ENCODE results near the gene POLRMT.

DNA sequence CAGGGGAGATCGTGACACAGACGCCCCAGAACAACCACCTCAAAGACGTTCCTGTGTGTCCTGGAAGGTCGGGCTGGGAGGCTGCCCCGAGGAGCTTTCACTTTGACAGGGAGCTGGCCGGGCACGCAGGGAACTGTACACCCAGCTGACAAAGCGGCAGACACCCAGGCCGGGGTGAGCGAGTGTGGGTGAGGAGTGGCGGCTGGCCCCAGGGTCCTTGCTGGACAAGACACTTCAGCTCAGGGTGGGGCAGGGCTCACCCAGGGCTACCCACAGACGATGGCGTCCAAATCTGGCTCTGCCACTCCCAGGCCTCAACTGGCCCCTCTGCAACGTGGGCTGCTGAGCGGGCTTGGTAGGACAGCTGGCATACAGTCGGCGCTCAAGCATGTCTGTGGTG, 8.4 kb upstream of the POLRMT start:
- TF ChIP-seq ATF6 (CRISPR knock-in tag; IDR thresholded peaks at IDR 0.05) (no peak), NFYB (CRISPR knock-in tag; conservative IDR thresholded peaks at IDR 0.05; ENCODE audit: low read depth) (no peak), ELF4 (CRISPR knock-in tag; IDR thresholded peaks at IDR 0.05; ENCODE audit: low read depth) (no peak), ESRRA (CRISPR knock-in tag; IDR thresholded peaks at IDR 0.05; ENCODE audit: borderline replicate concordance) (no peak), IRF2 (CRISPR knock-in tag; IDR thresholded peaks at IDR 0.05; ENCODE audit: borderline replicate concordance, low read depth) (no peak), ZNF232 (CRISPR knock-in tag; IDR thresholded peaks at IDR 0.05) (no peak), MYBL2 (CRISPR knock-in tag; IDR thresholded peaks at IDR 0.05) (no peak), NR2C2 (CRISPR knock-in tag; IDR thresholded peaks at IDR 0.05) (no peak), SP1 (CRISPR knock-in tag; conservative IDR thresholded peaks at IDR 0.05) (no peak)
- TF ChIP-seq, protein P1, sequence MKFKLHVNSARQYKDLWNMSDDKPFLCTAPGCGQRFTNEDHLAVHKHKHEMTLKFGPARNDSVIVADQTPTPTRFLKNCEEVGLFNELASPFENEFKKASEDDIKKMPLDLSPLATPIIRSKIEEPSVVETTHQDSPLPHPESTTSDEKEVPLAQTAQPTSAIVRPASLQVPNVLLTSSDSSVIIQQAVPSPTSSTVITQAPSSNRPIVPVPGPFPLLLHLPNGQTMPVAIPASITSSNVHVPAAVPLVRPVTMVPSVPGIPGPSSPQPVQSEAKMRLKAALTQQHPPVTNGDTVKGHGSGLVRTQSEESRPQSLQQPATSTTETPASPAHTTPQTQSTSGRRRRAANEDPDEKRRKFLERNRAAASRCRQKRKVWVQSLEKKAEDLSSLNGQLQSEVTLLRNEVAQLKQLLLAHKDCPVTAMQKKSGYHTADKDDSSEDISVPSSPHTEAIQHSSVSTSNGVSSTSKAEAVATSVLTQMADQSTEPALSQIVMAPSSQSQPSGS (CRISPR knock-in tag; IDR thresholded peaks at IDR 0.05; ENCODE audit: borderline replicate concordance, low read depth), result no peak
- TF ChIP-seq, protein P2, sequence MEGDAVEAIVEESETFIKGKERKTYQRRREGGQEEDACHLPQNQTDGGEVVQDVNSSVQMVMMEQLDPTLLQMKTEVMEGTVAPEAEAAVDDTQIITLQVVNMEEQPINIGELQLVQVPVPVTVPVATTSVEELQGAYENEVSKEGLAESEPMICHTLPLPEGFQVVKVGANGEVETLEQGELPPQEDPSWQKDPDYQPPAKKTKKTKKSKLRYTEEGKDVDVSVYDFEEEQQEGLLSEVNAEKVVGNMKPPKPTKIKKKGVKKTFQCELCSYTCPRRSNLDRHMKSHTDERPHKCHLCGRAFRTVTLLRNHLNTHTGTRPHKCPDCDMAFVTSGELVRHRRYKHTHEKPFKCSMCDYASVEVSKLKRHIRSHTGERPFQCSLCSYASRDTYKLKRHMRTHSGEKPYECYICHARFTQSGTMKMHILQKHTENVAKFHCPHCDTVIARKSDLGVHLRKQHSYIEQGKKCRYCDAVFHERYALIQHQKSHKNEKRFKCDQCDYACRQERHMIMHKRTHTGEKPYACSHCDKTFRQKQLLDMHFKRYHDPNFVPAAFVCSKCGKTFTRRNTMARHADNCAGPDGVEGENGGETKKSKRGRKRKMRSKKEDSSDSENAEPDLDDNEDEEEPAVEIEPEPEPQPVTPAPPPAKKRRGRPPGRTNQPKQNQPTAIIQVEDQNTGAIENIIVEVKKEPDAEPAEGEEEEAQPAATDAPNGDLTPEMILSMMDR (IDR thresholded peaks at IDR 0.05), result no peak
- TF ChIP-seq, protein P3, sequence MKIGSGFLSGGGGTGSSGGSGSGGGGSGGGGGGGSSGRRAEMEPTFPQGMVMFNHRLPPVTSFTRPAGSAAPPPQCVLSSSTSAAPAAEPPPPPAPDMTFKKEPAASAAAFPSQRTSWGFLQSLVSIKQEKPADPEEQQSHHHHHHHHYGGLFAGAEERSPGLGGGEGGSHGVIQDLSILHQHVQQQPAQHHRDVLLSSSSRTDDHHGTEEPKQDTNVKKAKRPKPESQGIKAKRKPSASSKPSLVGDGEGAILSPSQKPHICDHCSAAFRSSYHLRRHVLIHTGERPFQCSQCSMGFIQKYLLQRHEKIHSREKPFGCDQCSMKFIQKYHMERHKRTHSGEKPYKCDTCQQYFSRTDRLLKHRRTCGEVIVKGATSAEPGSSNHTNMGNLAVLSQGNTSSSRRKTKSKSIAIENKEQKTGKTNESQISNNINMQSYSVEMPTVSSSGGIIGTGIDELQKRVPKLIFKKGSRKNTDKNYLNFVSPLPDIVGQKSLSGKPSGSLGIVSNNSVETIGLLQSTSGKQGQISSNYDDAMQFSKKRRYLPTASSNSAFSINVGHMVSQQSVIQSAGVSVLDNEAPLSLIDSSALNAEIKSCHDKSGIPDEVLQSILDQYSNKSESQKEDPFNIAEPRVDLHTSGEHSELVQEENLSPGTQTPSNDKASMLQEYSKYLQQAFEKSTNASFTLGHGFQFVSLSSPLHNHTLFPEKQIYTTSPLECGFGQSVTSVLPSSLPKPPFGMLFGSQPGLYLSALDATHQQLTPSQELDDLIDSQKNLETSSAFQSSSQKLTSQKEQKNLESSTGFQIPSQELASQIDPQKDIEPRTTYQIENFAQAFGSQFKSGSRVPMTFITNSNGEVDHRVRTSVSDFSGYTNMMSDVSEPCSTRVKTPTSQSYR (CRISPR knock-in tag; IDR thresholded peaks at IDR 0.05), result no peak
- TF ChIP-seq, protein P4, sequence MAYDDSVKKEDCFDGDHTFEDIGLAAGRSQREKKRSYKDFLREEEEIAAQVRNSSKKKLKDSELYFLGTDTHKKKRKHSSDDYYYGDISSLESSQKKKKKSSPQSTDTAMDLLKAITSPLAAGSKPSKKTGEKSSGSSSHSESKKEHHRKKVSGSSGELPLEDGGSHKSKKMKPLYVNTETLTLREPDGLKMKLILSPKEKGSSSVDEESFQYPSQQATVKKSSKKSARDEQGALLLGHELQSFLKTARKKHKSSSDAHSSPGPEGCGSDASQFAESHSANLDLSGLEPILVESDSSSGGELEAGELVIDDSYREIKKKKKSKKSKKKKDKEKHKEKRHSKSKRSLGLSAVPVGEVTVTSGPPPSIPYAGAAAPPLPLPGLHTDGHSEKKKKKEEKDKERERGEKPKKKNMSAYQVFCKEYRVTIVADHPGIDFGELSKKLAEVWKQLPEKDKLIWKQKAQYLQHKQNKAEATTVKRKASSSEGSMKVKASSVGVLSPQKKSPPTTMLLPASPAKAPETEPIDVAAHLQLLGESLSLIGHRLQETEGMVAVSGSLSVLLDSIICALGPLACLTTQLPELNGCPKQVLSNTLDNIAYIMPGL (CRISPR knock-in tag; IDR thresholded peaks at IDR 0.05), result no peak
